ENCODE measurements around the gene ADPRS.

DNA sequence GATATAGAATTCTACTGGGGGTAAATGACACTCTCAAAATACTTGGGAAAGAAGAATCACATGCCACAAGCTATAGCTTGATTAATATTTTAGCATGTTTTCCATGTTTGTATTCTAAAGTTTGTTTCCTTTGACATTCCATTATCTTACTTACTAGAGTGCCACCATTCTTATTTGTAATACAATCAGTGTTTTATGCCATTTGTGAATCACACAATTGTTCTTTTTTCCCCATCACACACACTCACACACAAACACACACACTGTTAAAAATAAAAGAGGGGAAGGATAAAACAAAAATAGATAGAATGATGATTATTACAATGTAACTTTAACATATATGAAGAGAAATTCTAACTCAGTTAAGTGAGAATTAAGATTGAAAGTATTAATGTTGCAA lies 20.8 kb upstream of the ADPRS start:
- TF ChIP-seq CTCF (conservative IDR thresholded peaks at IDR 0.05) (no peak), EZH2 (IDR thresholded peaks at IDR 0.05; ENCODE audit: low read depth) (no peak)
